Duodenal mucosa (tissue), 2 donors: ENCODE results near the gene IQCF2.

Experiments used
- H3K27ac ChIP-seq: one replicate; pipeline ENCODE4 v1.7.0; 2013; ENCODE audit warnings: low read depth, low read length
- H3K27me3 ChIP-seq, 2 donors: one replicate each; pipeline ENCODE4 v1.7.0; 2013; ENCODE audit warnings: low read length in 2 of 2, control low read depth in 1 of 2; ENCODE audit not compliant: insufficient read depth in 2 of 2, control insufficient read depth in 1 of 2
- H3K36me3 ChIP-seq, 2 donors: one replicate each; pipeline ENCODE4 v1.7.0; 2013; ENCODE audit warnings: low read length in 2 of 2, control low read depth in 1 of 2; ENCODE audit not compliant: insufficient read depth in 2 of 2, control insufficient read depth in 1 of 2
- H3K4me1 ChIP-seq, 2 donors: one replicate each; pipeline ENCODE4 v1.7.0; 2013; ENCODE audit warnings: low read length in 2 of 2, control low read depth in 1 of 2; ENCODE audit not compliant: insufficient read depth in 2 of 2, control insufficient read depth in 1 of 2
- H3K4me3 ChIP-seq, 2 donors: one replicate each; pipeline ENCODE4 v1.7.0; 2013; ENCODE audit warnings: low read length in 2 of 2, low read depth in 1 of 2
- H3K9ac ChIP-seq, 2 donors: one replicate each; pipeline ENCODE4 v1.7.0; 2013; ENCODE audit warnings: low read length in 2 of 2, low read depth in 1 of 2
- H3K9me3 ChIP-seq, 2 donors: one replicate each; pipeline ENCODE4 v1.7.0; 2013; ENCODE audit warnings: low read length in 2 of 2, control low read depth in 1 of 2; ENCODE audit not compliant: control insufficient read depth in 1 of 2

IQCF2 gene

GRCh38 chr3:51875501-51875900 is 14.1 kb downstream of the IQCF2 start, which contains the start of gene IQCF5:
Gene IQCF5 (minus strand): TSS chr3:51875601. CDS start chr3:51875531, 70 bp downstream.
- Histone ChIP-seq H3K4me1 (no peaks in the 10 kb centered on the region), H3K4me3 (no peak within 1 kb of the TSS), H3K36me3 (no peaks in the 10 kb centered on the region), H3K9me3 (no peaks in the 10 kb centered on the region), H3K27me3 (peaks cover 0 to 4% of the 10 kb centered on the region in 2 donors), H3K27ac (no peak within 1 kb of the TSS), H3K9ac (no peak within 1 kb of the TSS)

GRCh38 chr3:51876186-51876585 is 14.8 kb downstream of the IQCF2 start:
- no peaks in the 10 kb centered on the region for H3K9me3 ChIP-seq
- H3K4me1 ChIP-seq: no peaks in the 10 kb centered on the region
- no peak overlapping the region for H3K27ac ChIP-seq

GRCh38 chr3:51879937-51880336 is 18.5 kb downstream of the IQCF2 start:
- H3K4me3 ChIP-seq: no peak overlapping the region
- no peak overlapping the region for H3K27ac ChIP-seq
- H3K9ac ChIP-seq: no peak overlapping the region
- no peaks in the 10 kb centered on the region for H3K4me1 ChIP-seq
- no peaks in the 10 kb centered on the region for H3K9me3 ChIP-seq
- H3K36me3 ChIP-seq: no peaks in the 10 kb centered on the region
- H3K27me3 ChIP-seq: peaks cover 0 to 4% of the 10 kb centered on the region in 2 donors

More at GRCh38 chr3:51876186-51876585, 14.8 kb downstream of the IQCF2 start:
- peaks cover 0 to 4% of the 10 kb centered on the region in 2 donors for H3K27me3 ChIP-seq
- no peak overlapping the region for H3K9ac ChIP-seq
- no peak overlapping the region for H3K4me3 ChIP-seq
- H3K36me3 ChIP-seq: no peaks in the 10 kb centered on the region

GRCh38 chr3:51886447-51886846 is 25.0 kb downstream of the IQCF2 start:
- Histone ChIP-seq H3K9me3 (no peaks in the 10 kb centered on the region), H3K27me3 (no peaks in the 10 kb centered on the region), H3K9ac (no peak overlapping the region), H3K4me1 (no peaks in the 10 kb centered on the region), H3K4me3 (no peak overlapping the region), H3K36me3 (no peaks in the 10 kb centered on the region), H3K27ac (no peak overlapping the region)

GRCh38 chr3:51887620-51888019 is 26.2 kb downstream of the IQCF2 start:
- H3K27ac ChIP-seq: no peak overlapping the region
- H3K4me1 ChIP-seq: no peaks in the 10 kb centered on the region
- H3K36me3 ChIP-seq: no peaks in the 10 kb centered on the region
- H3K4me3 ChIP-seq: no peak overlapping the region
- no peak overlapping the region for H3K9ac ChIP-seq
- peaks cover 4% of the 10 kb centered on the region in 2 donors for H3K27me3 ChIP-seq
- no peaks in the 10 kb centered on the region for H3K9me3 ChIP-seq

- Histone ChIP-seq H3K9me3 (no peaks in the 10 kb centered on the region), H3K36me3 (no peaks in the 10 kb centered on the region), H3K9ac (no peak overlapping the region), H3K4me1 (no peaks in the 10 kb centered on the region), H3K27ac (no peak overlapping the region), H3K4me3 (no peak overlapping the region), H3K27me3 (peaks cover 4% of the 10 kb centered on the region in 2 donors)
These were observed 27.2 kb downstream of the IQCF2 start for GRCh38 chr3:51888463-51889105.

GRCh38 chr3:51891242-51892039 is 30.0 kb downstream of the IQCF2 start:
- Histone ChIP-seq H3K27ac (no peak overlapping the region), H3K36me3 (no peaks in the 10 kb centered on the region), H3K4me1 (no peaks in the 10 kb centered on the region), H3K27me3 (peaks cover 4% of the 10 kb centered on the region in 2 donors), H3K9ac (no peak overlapping the region), H3K4me3 (no peak overlapping the region), H3K9me3 (no peaks in the 10 kb centered on the region)

GRCh38 chr3:51894391-51894790 is 33.0 kb downstream of the IQCF2 start:
- peaks cover 4 to 10% of the 10 kb centered on the region in 2 donors for H3K27me3 ChIP-seq
- H3K36me3 ChIP-seq: no peaks in the 10 kb centered on the region
- no peak overlapping the region for H3K4me3 ChIP-seq
- no peaks in the 10 kb centered on the region for H3K4me1 ChIP-seq
- H3K9ac ChIP-seq: no peak overlapping the region
- H3K9me3 ChIP-seq: no peaks in the 10 kb centered on the region
- H3K27ac ChIP-seq: no peak overlapping the region

- H3K27ac ChIP-seq: no peak overlapping the region
- H3K27me3 ChIP-seq: peaks cover 4 to 10% of the 10 kb centered on the region in 2 donors
- no peaks in the 10 kb centered on the region for H3K9me3 ChIP-seq
- no peak overlapping the region for H3K9ac ChIP-seq
- H3K36me3 ChIP-seq: no peaks in the 10 kb centered on the region
- H3K4me1 ChIP-seq: no peaks in the 10 kb centered on the region
- H3K4me3 ChIP-seq: no peak overlapping the region
These were observed 33.5 kb downstream of the IQCF2 start for GRCh38 chr3:51894939-51895338.

GRCh38 chr3:51896607-51897305 is 35.3 kb downstream of the IQCF2 start:
- no peak overlapping the region for H3K27ac ChIP-seq
- no peak overlapping the region for H3K4me3 ChIP-seq
- no peak overlapping the region for H3K9ac ChIP-seq
- H3K36me3 ChIP-seq: no peaks in the 10 kb centered on the region
- no peaks in the 10 kb centered on the region for H3K9me3 ChIP-seq
- H3K27me3 ChIP-seq: peaks cover 4 to 10% of the 10 kb centered on the region in 2 donors
- H3K4me1 ChIP-seq: no peaks in the 10 kb centered on the region
